ENCODE measurements around the gene IFT25.

- TF ChIP-seq CTCF (IDR thresholded peaks at IDR 0.05; ENCODE audit: poor library complexity) (no peak), EZH2phosphoT487 (IDR thresholded peaks at IDR 0.05; ENCODE audit: low read depth, severe bottlenecking, unreplicated experiment) (no peak), EZH2 (IDR thresholded peaks at IDR 0.05; ENCODE audit: borderline replicate concordance) (no peak)
These were observed 11.8 kb upstream of the IFT25 start for GRCh38 chr1:53957194-53957818.
